HEK293 (cell line): Measurements from ENCODE around the gene IL25.

Experiments used
- CTCF ChIA-PET: fragments of 350-600 bp; formaldehyde crosslinking; extraction: SDS; loops from one replicate; lab custom pipeline; 2021; ENCODE audit warnings: antibody characterized with exemption; lab: Yijun Ruan, JAX
- POLR2A ChIA-PET: fragments of 300-600 bp; formaldehyde crosslinking; extraction: SDS; loops from one replicate; lab custom pipeline; 2020; ENCODE audit warnings: antibody characterized with exemption, inconsistent platforms; lab: Yijun Ruan, JAX
- H3K27ac ChIP-seq: fragments of 200-500 bp; sonication (Bioruptor generic); 2 replicates; pipeline ENCODE4 v1.5.1; 2014; ENCODE audit warnings: low read depth, low read length, control low read depth, inconsistent platforms; ENCODE audit errors: extremely low read depth
- H3K36me3 ChIP-seq, 2 experiments: fragments of 200-500 bp in 1 of 2; sonication (Bioruptor generic) in 1 of 2; 1 replicate in 1 of 2; 2 replicates in 1 of 2; pipeline ENCODE4 v1.5.1; 2014 to 2017; ENCODE audit warnings: inconsistent platforms in 2 of 2, low read length in 2 of 2; ENCODE audit not compliant: control insufficient read depth in 2 of 2, insufficient read depth in 1 of 2
- H3K4me1 ChIP-seq: fragments of 200-500 bp; sonication (Bioruptor generic); 2 replicates; pipeline ENCODE4 v1.5.1; 2014; ENCODE audit warnings: mild to moderate bottlenecking, low read length, inconsistent platforms; ENCODE audit not compliant: control insufficient read depth, insufficient read depth
- H3K4me3 ChIP-seq: 2 replicates; pipeline ENCODE4 v1.5.1; 2011; ENCODE audit warnings: low read depth, mild to moderate bottlenecking, control low read depth, low read length, moderate library complexity
- H3K9me3 ChIP-seq: fragments of 200-500 bp; sonication (Bioruptor generic); 2 replicates; pipeline ENCODE4 v1.5.1; 2014; ENCODE audit warnings: low read depth, low read length, inconsistent platforms; ENCODE audit not compliant: control insufficient read depth, insufficient read depth
- FEZF1 ChIP-seq: fragments of 450-650 bp; formaldehyde crosslinking; IDR thresholded peaks from 2 replicates; pipeline ENCODE4 v1.5.1; 2016; ENCODE audit warnings: missing biosample characterization, missing genetic modification characterization
- SCRT1 ChIP-seq: fragments of 450-650 bp; formaldehyde crosslinking; IDR thresholded peaks from 2 replicates; pipeline ENCODE4 v1.5.1; 2016; ENCODE audit warnings: missing biosample characterization, missing genetic modification characterization, borderline replicate concordance
- SCRT2 ChIP-seq: fragments of 450-650 bp; formaldehyde crosslinking; IDR thresholded peaks from 2 replicates; pipeline ENCODE4 v1.5.1; 2016; ENCODE audit warnings: missing biosample characterization, missing genetic modification characterization
- SP7 ChIP-seq: fragments of 450-650 bp; formaldehyde crosslinking; IDR thresholded peaks from 2 replicates; pipeline ENCODE4 v1.5.1; 2016; ENCODE audit warnings: missing biosample characterization, missing genetic modification characterization
- ZBTB20 ChIP-seq: fragments of 450-650 bp; formaldehyde crosslinking; IDR thresholded peaks from 2 replicates; pipeline ENCODE4 v1.5.1; 2016; ENCODE audit warnings: missing biosample characterization, missing genetic modification characterization
- ZBTB21 ChIP-seq: fragments of 450-650 bp; formaldehyde crosslinking; IDR thresholded peaks from 2 replicates; pipeline ENCODE4 v1.5.1; 2017; ENCODE audit warnings: missing biosample characterization, missing genetic modification characterization
- ZBTB7A ChIP-seq: fragments of 450-650 bp; formaldehyde crosslinking; IDR thresholded peaks from 2 replicates; pipeline ENCODE4 v1.5.1; 2016; ENCODE audit warnings: low read depth, missing biosample characterization, missing genetic modification characterization
- ZNF223 ChIP-seq: fragments of 450-650 bp; formaldehyde crosslinking; IDR thresholded peaks from 2 replicates; pipeline ENCODE4 v1.5.1; 2016; ENCODE audit warnings: missing biosample characterization, missing genetic modification characterization
- ZNF302 ChIP-seq: fragments of 450-650 bp; formaldehyde crosslinking; IDR thresholded peaks from 2 replicates; pipeline ENCODE4 v1.5.1; 2016; ENCODE audit warnings: missing biosample characterization, missing genetic modification characterization, low read depth
- ZNF341 ChIP-seq: fragments of 450-650 bp; formaldehyde crosslinking; IDR thresholded peaks from 2 replicates; pipeline ENCODE4; 2016; ENCODE audit warnings: low read depth, missing biosample characterization, missing genetic modification characterization
- ZNF394 ChIP-seq: fragments of 450-650 bp; formaldehyde crosslinking; IDR thresholded peaks from 2 replicates; pipeline ENCODE4 v1.5.1; 2016; ENCODE audit warnings: missing biosample characterization, missing genetic modification characterization, mild to moderate bottlenecking, moderate library complexity, borderline replicate concordance
- ZNF404 ChIP-seq: fragments of 450-650 bp; formaldehyde crosslinking; IDR thresholded peaks from 2 replicates; pipeline ENCODE4 v1.5.1; 2017; ENCODE audit warnings: missing biosample characterization, missing genetic modification characterization
- ZNF426 ChIP-seq: fragments of 450-650 bp; formaldehyde crosslinking; IDR thresholded peaks from 2 replicates; pipeline ENCODE4 v1.5.1; 2017; ENCODE audit warnings: missing biosample characterization, missing genetic modification characterization, mild to moderate bottlenecking, inconsistent platforms, moderate library complexity
- ZNF530 ChIP-seq: fragments of 450-650 bp; formaldehyde crosslinking; IDR thresholded peaks from 2 replicates; pipeline ENCODE4 v1.5.1; 2016; ENCODE audit warnings: low read depth, missing biosample characterization, missing genetic modification characterization
- ZNF623 ChIP-seq: fragments of 450-650 bp; formaldehyde crosslinking; IDR thresholded peaks from 2 replicates; pipeline ENCODE4 v1.5.1; 2016; ENCODE audit warnings: missing biosample characterization, missing genetic modification characterization
- ZNF624 ChIP-seq: fragments of 450-650 bp; formaldehyde crosslinking; IDR thresholded peaks from 2 replicates; pipeline ENCODE4 v1.5.1; 2017; ENCODE audit warnings: missing biosample characterization, missing genetic modification characterization
- ZNF654 ChIP-seq: fragments of 450-650 bp; formaldehyde crosslinking; IDR thresholded peaks from 2 replicates; pipeline ENCODE4 v1.5.1; 2016; ENCODE audit warnings: low read depth, missing biosample characterization, missing genetic modification characterization
- ZNF701 ChIP-seq: fragments of 450-650 bp; formaldehyde crosslinking; IDR thresholded peaks from 2 replicates; pipeline ENCODE4 v1.5.1; 2016; ENCODE audit warnings: missing biosample characterization, missing genetic modification characterization
- ZNF791 ChIP-seq: fragments of 450-650 bp; formaldehyde crosslinking; IDR thresholded peaks from 2 replicates; pipeline ENCODE4 v1.5.1; 2016; ENCODE audit warnings: missing biosample characterization, missing genetic modification characterization
- ZSCAN30 ChIP-seq: fragments of 450-650 bp; IDR thresholded peaks from 2 replicates; pipeline ENCODE4 v1.5.1; 2018; ENCODE audit warnings: missing biosample characterization, mild to moderate bottlenecking, missing genetic modification characterization, moderate library complexity
- TF ChIP-seq, protein P1 (sequence below): fragments of 450-650 bp; formaldehyde crosslinking; IDR thresholded peaks from 2 replicates; pipeline ENCODE4 v1.5.1; 2016; ENCODE audit warnings: missing biosample characterization, missing genetic modification characterization
- TF ChIP-seq, protein P2 (sequence below): fragments of 450-650 bp; formaldehyde crosslinking; optimal IDR thresholded peaks from 2 replicates; pipeline ENCODE3; 2016; ENCODE audit warnings: missing biosample characterization, mild to moderate bottlenecking, missing genetic modification characterization
- TF ChIP-seq, protein P3 (sequence below): fragments of 450-650 bp; formaldehyde crosslinking; IDR thresholded peaks from 2 replicates; pipeline ENCODE4 v1.5.0; 2017; ENCODE audit warnings: missing biosample characterization, missing genetic modification characterization, borderline replicate concordance
- TF ChIP-seq, protein P4 (sequence below): fragments of 450-650 bp; formaldehyde crosslinking; IDR thresholded peaks from 2 replicates; pipeline ENCODE4 v1.5.1; 2016; ENCODE audit warnings: missing biosample characterization, missing genetic modification characterization
- TF ChIP-seq, protein P5 (sequence below): fragments of 450-650 bp; formaldehyde crosslinking; IDR thresholded peaks from 2 replicates; pipeline ENCODE4 v1.5.1; 2017; ENCODE audit warnings: missing biosample characterization, mild to moderate bottlenecking, missing genetic modification characterization, moderate library complexity

The IL25 gene

DNA sequence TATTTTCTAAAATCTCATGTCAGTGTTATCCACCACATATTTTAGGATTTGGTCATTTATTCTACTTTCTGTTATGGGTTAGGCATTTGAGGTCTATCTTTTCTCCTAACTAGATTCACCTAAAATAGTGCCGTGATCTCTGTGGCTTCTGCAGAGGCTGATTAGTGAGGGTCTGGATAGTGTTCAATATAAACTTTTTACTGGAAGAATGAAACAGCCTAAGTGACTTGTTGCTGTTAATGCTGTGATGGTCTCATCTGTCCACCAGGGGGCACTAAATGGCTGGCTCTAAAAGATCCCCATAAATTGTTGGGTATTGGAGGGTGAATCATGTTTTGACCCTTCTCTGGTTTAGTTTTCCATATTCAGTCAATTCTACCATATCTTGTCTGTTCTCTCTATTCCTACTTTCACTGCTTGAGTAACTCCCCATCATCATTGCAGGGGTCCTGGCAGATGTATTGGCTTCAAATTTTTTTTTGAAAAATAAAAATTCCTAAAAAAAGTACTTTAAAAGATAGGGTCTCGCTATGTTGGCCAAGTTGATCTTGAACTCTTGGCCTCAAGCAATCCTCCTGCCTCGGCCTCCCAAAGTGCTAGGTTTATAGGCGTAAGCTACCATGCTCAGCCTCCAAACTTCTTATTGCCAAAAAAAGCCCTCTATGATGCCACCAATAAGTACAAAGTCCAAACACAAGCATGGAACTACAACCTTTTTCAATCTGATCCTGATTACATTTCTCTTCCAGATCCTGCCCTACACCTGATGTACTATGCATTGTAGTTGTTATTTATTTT is 44.5 kb upstream of the IL25 start:
- Histone ChIP-seq H3K9me3 (no peaks in the 10 kb centered on the region), H3K27ac (no peak overlapping the region), H3K4me1 (peaks cover 4% of the 10 kb centered on the region; the same call in 1 of the 2 replicates), H3K4me3 (no peak overlapping the region), H3K36me3 (peaks cover 21 to 25% of the 10 kb centered on the region in 2 experiments)
- CTCF ChIA-PET, result interaction anchor here (0.7 to 5.1 kb wide), 12 partner anchors 13 to 230 kb away, joined by 3 to 61 read pairs (median 4); partner anchors contain the start of gene CMTM5
- TF ChIP-seq, protein P1, sequence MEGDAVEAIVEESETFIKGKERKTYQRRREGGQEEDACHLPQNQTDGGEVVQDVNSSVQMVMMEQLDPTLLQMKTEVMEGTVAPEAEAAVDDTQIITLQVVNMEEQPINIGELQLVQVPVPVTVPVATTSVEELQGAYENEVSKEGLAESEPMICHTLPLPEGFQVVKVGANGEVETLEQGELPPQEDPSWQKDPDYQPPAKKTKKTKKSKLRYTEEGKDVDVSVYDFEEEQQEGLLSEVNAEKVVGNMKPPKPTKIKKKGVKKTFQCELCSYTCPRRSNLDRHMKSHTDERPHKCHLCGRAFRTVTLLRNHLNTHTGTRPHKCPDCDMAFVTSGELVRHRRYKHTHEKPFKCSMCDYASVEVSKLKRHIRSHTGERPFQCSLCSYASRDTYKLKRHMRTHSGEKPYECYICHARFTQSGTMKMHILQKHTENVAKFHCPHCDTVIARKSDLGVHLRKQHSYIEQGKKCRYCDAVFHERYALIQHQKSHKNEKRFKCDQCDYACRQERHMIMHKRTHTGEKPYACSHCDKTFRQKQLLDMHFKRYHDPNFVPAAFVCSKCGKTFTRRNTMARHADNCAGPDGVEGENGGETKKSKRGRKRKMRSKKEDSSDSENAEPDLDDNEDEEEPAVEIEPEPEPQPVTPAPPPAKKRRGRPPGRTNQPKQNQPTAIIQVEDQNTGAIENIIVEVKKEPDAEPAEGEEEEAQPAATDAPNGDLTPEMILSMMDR, result peak; percentile 49
- TF ChIP-seq ZNF654 (tag by site-specific recombination), result peak; percentile 64
- TF ChIP-seq, protein P2, sequence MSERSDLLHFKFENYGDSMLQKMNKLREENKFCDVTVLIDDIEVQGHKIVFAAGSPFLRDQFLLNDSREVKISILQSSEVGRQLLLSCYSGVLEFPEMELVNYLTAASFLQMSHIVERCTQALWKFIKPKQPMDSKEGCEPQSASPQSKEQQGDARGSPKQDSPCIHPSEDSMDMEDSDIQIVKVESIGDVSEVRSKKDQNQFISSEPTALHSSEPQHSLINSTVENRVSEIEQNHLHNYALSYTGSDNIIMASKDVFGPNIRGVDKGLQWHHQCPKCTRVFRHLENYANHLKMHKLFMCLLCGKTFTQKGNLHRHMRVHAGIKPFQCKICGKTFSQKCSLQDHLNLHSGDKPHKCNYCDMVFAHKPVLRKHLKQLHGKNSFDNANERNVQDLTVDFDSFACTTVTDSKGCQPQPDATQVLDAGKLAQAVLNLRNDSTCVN (tag by site-specific recombination), result no peak
- peak; percentile 98 for TF ChIP-seq SCRT2
- TF ChIP-seq SCRT1 (tag by site-specific recombination), result peak; percentile 83
- POLR2A ChIA-PET, result interaction anchor here (0.6 to 2.7 kb wide), 2 partner anchors 21 to 27 kb away, joined by 3 to 12 read pairs; partner anchors contain the start of gene PPP1R3E

GRCh38 chr14:23335623-23336022 is 37.0 kb upstream of the IL25 start:
- CTCF ChIA-PET, result interaction anchor here (0.6 to 1.2 kb wide), 2 partner anchors 12 to 45 kb away, joined by 3 read pairs; no protein-coding TSS in a partner anchor
- no peak overlapping the region for H3K27ac ChIP-seq
- no peaks in the 10 kb centered on the region for H3K36me3 ChIP-seq
- no peaks in the 10 kb centered on the region for H3K9me3 ChIP-seq
- no peak overlapping the region for H3K4me3 ChIP-seq
- no peaks in the 10 kb centered on the region for H3K4me1 ChIP-seq
- POLR2A ChIA-PET, result no interaction called here
- TF ChIP-seq ZNF394 (tag by site-specific recombination), result no peak
- TF ChIP-seq FEZF1, result no peak
- no peak for TF ChIP-seq ZBTB7A (tag by site-specific recombination)
- no peak for TF ChIP-seq SP7 (tag by site-specific recombination)
- no peak for TF ChIP-seq ZNF701 (tag by site-specific recombination)
- no peak for TF ChIP-seq ZNF223
- no peak for TF ChIP-seq ZSCAN30 (tag by site-specific recombination)
- TF ChIP-seq, protein P3, sequence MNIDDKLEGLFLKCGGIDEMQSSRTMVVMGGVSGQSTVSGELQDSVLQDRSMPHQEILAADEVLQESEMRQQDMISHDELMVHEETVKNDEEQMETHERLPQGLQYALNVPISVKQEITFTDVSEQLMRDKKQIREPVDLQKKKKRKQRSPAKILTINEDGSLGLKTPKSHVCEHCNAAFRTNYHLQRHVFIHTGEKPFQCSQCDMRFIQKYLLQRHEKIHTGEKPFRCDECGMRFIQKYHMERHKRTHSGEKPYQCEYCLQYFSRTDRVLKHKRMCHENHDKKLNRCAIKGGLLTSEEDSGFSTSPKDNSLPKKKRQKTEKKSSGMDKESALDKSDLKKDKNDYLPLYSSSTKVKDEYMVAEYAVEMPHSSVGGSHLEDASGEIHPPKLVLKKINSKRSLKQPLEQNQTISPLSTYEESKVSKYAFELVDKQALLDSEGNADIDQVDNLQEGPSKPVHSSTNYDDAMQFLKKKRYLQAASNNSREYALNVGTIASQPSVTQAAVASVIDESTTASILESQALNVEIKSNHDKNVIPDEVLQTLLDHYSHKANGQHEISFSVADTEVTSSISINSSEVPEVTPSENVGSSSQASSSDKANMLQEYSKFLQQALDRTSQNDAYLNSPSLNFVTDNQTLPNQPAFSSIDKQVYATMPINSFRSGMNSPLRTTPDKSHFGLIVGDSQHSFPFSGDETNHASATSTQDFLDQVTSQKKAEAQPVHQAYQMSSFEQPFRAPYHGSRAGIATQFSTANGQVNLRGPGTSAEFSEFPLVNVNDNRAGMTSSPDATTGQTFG, result no peak
- TF ChIP-seq ZNF530, result no peak
- no peak for TF ChIP-seq ZNF624
- no peak for TF ChIP-seq ZBTB21 (tag by site-specific recombination)
- no peak for TF ChIP-seq ZBTB20
- TF ChIP-seq ZNF791, result no peak
- no peak for TF ChIP-seq ZNF341 (tag by site-specific recombination)
- TF ChIP-seq ZNF623 (tag by site-specific recombination), result no peak
- TF ChIP-seq, protein P4, sequence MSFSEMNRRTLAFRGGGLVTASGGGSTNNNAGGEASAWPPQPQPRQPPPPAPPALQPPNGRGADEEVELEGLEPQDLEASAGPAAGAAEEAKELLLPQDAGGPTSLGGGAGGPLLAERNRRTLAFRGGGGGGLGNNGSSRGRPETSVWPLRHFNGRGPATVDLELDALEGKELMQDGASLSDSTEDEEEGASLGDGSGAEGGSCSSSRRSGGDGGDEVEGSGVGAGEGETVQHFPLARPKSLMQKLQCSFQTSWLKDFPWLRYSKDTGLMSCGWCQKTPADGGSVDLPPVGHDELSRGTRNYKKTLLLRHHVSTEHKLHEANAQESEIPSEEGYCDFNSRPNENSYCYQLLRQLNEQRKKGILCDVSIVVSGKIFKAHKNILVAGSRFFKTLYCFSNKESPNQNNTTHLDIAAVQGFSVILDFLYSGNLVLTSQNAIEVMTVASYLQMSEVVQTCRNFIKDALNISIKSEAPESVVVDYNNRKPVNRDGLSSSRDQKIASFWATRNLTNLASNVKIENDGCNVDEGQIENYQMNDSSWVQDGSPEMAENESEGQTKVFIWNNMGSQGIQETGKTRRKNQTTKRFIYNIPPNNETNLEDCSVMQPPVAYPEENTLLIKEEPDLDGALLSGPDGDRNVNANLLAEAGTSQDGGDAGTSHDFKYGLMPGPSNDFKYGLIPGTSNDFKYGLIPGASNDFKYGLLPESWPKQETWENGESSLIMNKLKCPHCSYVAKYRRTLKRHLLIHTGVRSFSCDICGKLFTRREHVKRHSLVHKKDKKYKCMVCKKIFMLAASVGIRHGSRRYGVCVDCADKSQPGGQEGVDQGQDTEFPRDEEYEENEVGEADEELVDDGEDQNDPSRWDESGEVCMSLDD (tag by site-specific recombination), result no peak
- TF ChIP-seq, protein P5, sequence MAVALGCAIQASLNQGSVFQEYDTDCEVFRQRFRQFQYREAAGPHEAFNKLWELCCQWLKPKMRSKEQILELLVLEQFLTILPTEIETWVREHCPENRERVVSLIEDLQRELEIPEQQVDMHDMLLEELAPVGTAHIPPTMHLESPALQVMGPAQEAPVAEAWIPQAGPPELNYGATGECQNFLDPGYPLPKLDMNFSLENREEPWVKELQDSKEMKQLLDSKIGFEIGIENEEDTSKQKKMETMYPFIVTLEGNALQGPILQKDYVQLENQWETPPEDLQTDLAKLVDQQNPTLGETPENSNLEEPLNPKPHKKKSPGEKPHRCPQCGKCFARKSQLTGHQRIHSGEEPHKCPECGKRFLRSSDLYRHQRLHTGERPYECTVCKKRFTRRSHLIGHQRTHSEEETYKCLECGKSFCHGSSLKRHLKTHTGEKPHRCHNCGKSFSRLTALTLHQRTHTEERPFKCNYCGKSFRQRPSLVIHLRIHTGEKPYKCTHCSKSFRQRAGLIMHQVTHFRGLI (tag by site-specific recombination), result no peak
- TF ChIP-seq ZNF404 (tag by site-specific recombination), result no peak
- TF ChIP-seq ZNF426, result no peak
- TF ChIP-seq ZNF302 (tag by site-specific recombination), result no peak
